GM12878 (cell line): Measurements from ENCODE around the gene FKBP6. TPM values are rescaled to one million over a fixed set of nuclear protein-coding genes. Genes with fewer than 3 reads are reported as not detected.

Experiments used
- ATAC-seq: fragments of 200-7000 bp; cut with Tn5 transposase; 3 replicates; pipeline ENCODE4 v1.9.1; 2020; ENCODE audit warnings: mild to moderate bottlenecking, moderate library complexity
- BruUV-seq: library from RNA; stranded (reverse); fragments of 400-500 nt; replicated peaks from 2 replicates; lab custom pipeline; 2021; lab: Mats Ljungman, UMichigan
- CTCF ChIA-PET: fragments of 300-600 bp; sonication (Branson Sonifier 250); formaldehyde crosslinking; extraction: SDS; loops from one replicate; lab custom pipeline; 2021; ENCODE audit warnings: inconsistent platforms; lab: Yijun Ruan, JAX
- POLR2A ChIA-PET: fragments of 350-600 bp; formaldehyde crosslinking; extraction: SDS; loops from one replicate; lab custom pipeline; 2021; ENCODE audit warnings: inconsistent platforms; lab: Charles Lee
- RAD21 ChIA-PET: fragments of 300-600 bp; sonication (Branson Sonifier 250); formaldehyde crosslinking; loops from one replicate; lab custom pipeline; 2023; ENCODE audit warnings: antibody characterized with exemption; ENCODE audit not compliant: unreplicated experiment; lab: Charles Lee
- SMC1A ChIA-PET: fragments of 300-600 bp; sonication (Branson Sonifier 250); formaldehyde crosslinking; loops from one replicate; lab custom pipeline; 2023; ENCODE audit not compliant: unreplicated experiment, uncharacterized antibody; lab: Charles Lee
- DNase-seq: peaks from one replicate; pipeline ENCODE4 v3.0.0-alpha.2; 2011; ENCODE audit warnings: low read depth, low spot score
- FAIRE-seq: peaks from 3 replicates; lab custom pipeline; 2011; peaks lifted over from hg19 to GRCh38; lab: Jason Lieb, UNC
- H2AFZ ChIP-seq: 2 replicates; pipeline ENCODE4 v1.6.0; 2011; ENCODE audit warnings: low read depth, low read length, control low read depth; ENCODE audit not compliant: control insufficient read depth
- H3K27ac ChIP-seq: 2 replicates; pipeline ENCODE4 v1.5.1; 2011; ENCODE audit warnings: control low read depth; ENCODE audit not compliant: control insufficient read depth, insufficient read depth
- H3K27me3 ChIP-seq, 2 experiments: replicated peaks in 1 of 2; 2 replicates each; pipeline versions ENCODE4 v1.6.0 to v1.6.1; 2011; ENCODE audit warnings: low read length in 1 of 2; ENCODE audit not compliant: control insufficient read depth in 2 of 2, insufficient read depth in 2 of 2
- H3K36me3 ChIP-seq, 2 experiments: 2 replicates each; pipeline ENCODE4 v1.5.1; 2011; ENCODE audit warnings: low read length in 1 of 2; ENCODE audit not compliant: control insufficient read depth in 2 of 2, insufficient read depth in 2 of 2
- H3K4me1 ChIP-seq: 2 replicates; pipeline ENCODE4 v1.6.1; 2011; ENCODE audit warnings: mild to moderate bottlenecking, low read length, moderate library complexity, mixed read lengths; ENCODE audit not compliant: control insufficient read depth, insufficient read depth
- H3K4me2 ChIP-seq: 2 replicates; pipeline ENCODE4 v1.6.0; 2011; ENCODE audit warnings: control low read depth; ENCODE audit not compliant: control insufficient read depth, insufficient read depth
- H3K4me3 ChIP-seq: fragments of 200-600 bp; sonication (generic); 2 replicates; pipeline ENCODE4 v1.5.1; 2016
- H3K79me2 ChIP-seq: 2 replicates; pipeline ENCODE4 v1.6.0; 2011; ENCODE audit warnings: low read length; ENCODE audit not compliant: control insufficient read depth, insufficient read depth
- H3K9ac ChIP-seq: 2 replicates; pipeline ENCODE4 v1.8.0; 2011; ENCODE audit warnings: low read length, control low read depth, mixed read lengths; ENCODE audit not compliant: control insufficient read depth, insufficient read depth
- H3K9me3 ChIP-seq: replicated peaks from 3 replicates; pipeline ENCODE4 v1.5.1; 2011; ENCODE audit warnings: mild to moderate bottlenecking, low read length; ENCODE audit not compliant: control insufficient read depth, insufficient read depth
- H4K20me1 ChIP-seq: 2 replicates; pipeline ENCODE4 v1.6.0; 2011; ENCODE audit not compliant: control insufficient read depth, insufficient read depth
- CHD2 ChIP-seq: IDR thresholded peaks from 2 replicates; pipeline ENCODE4 v1.6.1; 2011; ENCODE audit warnings: low read depth, low read length, improper control_type of control experiment, borderline replicate concordance
- RAD21 ChIP-seq: IDR thresholded peaks from 2 replicates; pipeline ENCODE4 v1.6.1; 2011; ENCODE audit warnings: mild to moderate bottlenecking, low read depth, low read length, moderate library complexity; ENCODE audit not compliant: insufficient read depth
- ZNF24 ChIP-seq: fragments of 450-650 bp; IDR thresholded peaks from 2 replicates; pipeline ENCODE4 v1.6.1; 2017; ENCODE audit warnings: antibody characterized with exemption, mild to moderate bottlenecking
- WGBS: methylation state at CpG from one replicate; pipeline ENCODE4 v1.1.6; 2016; ENCODE audit warnings: low lambda C conversion rate; ENCODE audit not compliant: insufficient replicate concordance, insufficient coverage; ENCODE audit errors: missing lambda C conversion rate; 5-methylcytosine and 5-hydroxymethylcytosine counted together
- in situ Hi-C: fragments of 300-500 bp; cut with MboI; formaldehyde crosslinking; loops from 9 replicates; pipeline ENCODE4 v1.14.3; 2018; ENCODE audit warnings: mixed read lengths
- intact Hi-C: fragments of 100-400 bp; cut with micrococcal nuclease; formaldehyde crosslinking; loops from one replicate; pipeline ENCODE4 v1.14.2; 2022; ENCODE audit not compliant: unreplicated experiment
- polyA plus RNA-seq, 11 experiments: library from polyadenylated mRNA; depleted of rRNA in 4 of 11; unstranded in 6 of 11; stranded (reverse) in 5 of 11; fragments of >200 nt; fragmentation: Nextera tagmentation in 4 of 11; fragmentation: Illumina TruSeq in 1 of 11; extraction: Ambion mirVana in 4 of 11; extraction: Trizol in 1 of 11; gene quantifications; 1 replicate in 1 of 11; 2 replicates in 10 of 11; pipeline versions ENCODE4 v1.2.1 to v1.2.3, GENCODE V29; 2011 to 2016; ENCODE audit warnings: inconsistent platforms in 2 of 11, missing spikeins in 2 of 11, low read depth in 1 of 11
- total RNA-seq, 4 experiments: library from RNA; depleted of rRNA in 3 of 4; stranded (reverse); fragments of >200 nt in 3 of 4; fragmentation: Illumina TruSeq in 1 of 4; extraction: Trizol in 1 of 4; gene quantifications; 2 replicates each; pipeline versions ENCODE4 v1.2.1 to v1.2.3, GENCODE V29; 2013 to 2021
- TF ChIP-seq, protein P1 (sequence below): fragments of 450-650 bp; formaldehyde crosslinking; IDR thresholded peaks from 2 replicates; pipeline ENCODE4 v1.5.0; 2022; ENCODE audit warnings: mild to moderate bottlenecking, missing genetic modification characterization

FKBP6 gene
- total and polyA plus RNA-seq, 10 of the 15 experiments (the other 5 are each of a cell fraction or from before 2014, with no cell fraction given) = not detected

- TF ChIP-seq, protein P1, sequence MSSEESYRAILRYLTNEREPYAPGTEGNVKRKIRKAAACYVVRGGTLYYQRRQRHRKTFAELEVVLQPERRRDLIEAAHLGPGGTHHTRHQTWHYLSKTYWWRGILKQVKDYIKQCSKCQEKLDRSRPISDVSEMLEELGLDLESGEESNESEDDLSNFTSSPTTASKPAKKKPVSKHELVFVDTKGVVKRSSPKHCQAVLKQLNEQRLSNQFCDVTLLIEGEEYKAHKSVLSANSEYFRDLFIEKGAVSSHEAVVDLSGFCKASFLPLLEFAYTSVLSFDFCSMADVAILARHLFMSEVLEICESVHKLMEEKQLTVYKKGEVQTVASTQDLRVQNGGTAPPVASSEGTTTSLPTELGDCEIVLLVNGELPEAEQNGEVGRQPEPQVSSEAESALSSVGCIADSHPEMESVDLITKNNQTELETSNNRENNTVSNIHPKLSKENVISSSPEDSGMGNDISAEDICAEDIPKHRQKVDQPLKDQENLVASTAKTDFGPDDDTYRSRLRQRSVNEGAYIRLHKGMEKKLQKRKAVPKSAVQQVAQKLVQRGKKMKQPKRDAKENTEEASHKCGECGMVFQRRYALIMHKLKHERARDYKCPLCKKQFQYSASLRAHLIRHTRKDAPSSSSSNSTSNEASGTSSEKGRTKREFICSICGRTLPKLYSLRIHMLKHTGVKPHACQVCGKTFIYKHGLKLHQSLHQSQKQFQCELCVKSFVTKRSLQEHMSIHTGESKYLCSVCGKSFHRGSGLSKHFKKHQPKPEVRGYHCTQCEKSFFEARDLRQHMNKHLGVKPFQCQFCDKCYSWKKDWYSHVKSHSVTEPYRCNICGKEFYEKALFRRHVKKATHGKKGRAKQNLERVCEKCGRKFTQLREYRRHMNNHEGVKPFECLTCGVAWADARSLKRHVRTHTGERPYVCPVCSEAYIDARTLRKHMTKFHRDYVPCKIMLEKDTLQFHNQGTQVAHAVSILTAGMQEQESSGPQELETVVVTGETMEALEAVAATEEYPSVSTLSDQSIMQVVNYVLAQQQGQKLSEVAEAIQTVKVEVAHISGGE (CRISPR knock-in tag) = no peak
- no peak for TF ChIP-seq RAD21
Measured at GRCh38 chr7:73312831-73313520, 15.0 kb upstream of the FKBP6 start (continued).

GRCh38 chr7:73313521-73313906 is 14.4 kb upstream of the FKBP6 start:
- RAD21 ChIA-PET = no interaction called here
- WGBS = 28% methylated on average over 4 of the region's 4 CpGs
- H3K36me3 ChIP-seq = no peaks in the 10 kb centered on the region
- H3K79me2 ChIP-seq = peaks cover 5% of the 10 kb centered on the region
- in situ Hi-C loops (no loop called here), intact Hi-C loops (no loop called here)
- POLR2A ChIA-PET = interaction anchor here (0.5 kb wide), 1 partner anchor 363 kb away, joined by 5 read pairs; no protein-coding TSS in a partner anchor
- no peak for ATAC-seq
- DNase-seq = no peak
- H2AFZ ChIP-seq = no peak overlapping the region
- H3K4me3 ChIP-seq = no peak overlapping the region
- CTCF ChIA-PET = no interaction called here
- H3K27ac ChIP-seq = no peak overlapping the region
- no peaks in the 10 kb centered on the region for H3K27me3 ChIP-seq
- no peaks in the 10 kb centered on the region for H3K4me1 ChIP-seq
- H3K9me3 ChIP-seq = no peaks in the 10 kb centered on the region
- no peaks in the 10 kb centered on the region for H4K20me1 ChIP-seq
- SMC1A ChIA-PET = no interaction called here
- no peak overlapping the region for H3K4me2 ChIP-seq
- H3K9ac ChIP-seq = no peak overlapping the region
- TF ChIP-seq ZNF24 (peak; percentile 85), CHD2 (no peak)
- BruUV-seq = no TSS peak
- no peak for FAIRE-seq
